Fibroblast of mammary gland (primary cell): ENCODE data around the gene POLR3K.

ENCODE experiments used
- DNase-seq: peaks from one replicate; pipeline ENCODE4 v3.0.0-alpha.2; 2010; ENCODE audit warnings: low read depth
- H3K4me3 ChIP-seq: 2 replicates; pipeline ENCODE4 v1.5.1; 2011; ENCODE audit warnings: low read depth, mild to moderate bottlenecking, low read length, moderate library complexity; ENCODE audit not compliant: control insufficient read depth
- TF ChIP-seq, protein P1 (sequence below): conservative IDR thresholded peaks from 2 replicates; pipeline ENCODE4 v1.5.1; 2011; ENCODE audit warnings: low read depth, low read length, inconsistent platforms; ENCODE audit not compliant: control insufficient read depth, insufficient read depth

Gene POLR3K

GRCh38 chr16:78444-79150 lies 25.2 kb upstream of the POLR3K start:
- TF ChIP-seq, protein P1, sequence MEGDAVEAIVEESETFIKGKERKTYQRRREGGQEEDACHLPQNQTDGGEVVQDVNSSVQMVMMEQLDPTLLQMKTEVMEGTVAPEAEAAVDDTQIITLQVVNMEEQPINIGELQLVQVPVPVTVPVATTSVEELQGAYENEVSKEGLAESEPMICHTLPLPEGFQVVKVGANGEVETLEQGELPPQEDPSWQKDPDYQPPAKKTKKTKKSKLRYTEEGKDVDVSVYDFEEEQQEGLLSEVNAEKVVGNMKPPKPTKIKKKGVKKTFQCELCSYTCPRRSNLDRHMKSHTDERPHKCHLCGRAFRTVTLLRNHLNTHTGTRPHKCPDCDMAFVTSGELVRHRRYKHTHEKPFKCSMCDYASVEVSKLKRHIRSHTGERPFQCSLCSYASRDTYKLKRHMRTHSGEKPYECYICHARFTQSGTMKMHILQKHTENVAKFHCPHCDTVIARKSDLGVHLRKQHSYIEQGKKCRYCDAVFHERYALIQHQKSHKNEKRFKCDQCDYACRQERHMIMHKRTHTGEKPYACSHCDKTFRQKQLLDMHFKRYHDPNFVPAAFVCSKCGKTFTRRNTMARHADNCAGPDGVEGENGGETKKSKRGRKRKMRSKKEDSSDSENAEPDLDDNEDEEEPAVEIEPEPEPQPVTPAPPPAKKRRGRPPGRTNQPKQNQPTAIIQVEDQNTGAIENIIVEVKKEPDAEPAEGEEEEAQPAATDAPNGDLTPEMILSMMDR, result no peak
- H3K4me3 ChIP-seq, result peak overlapping the region; percentile 73
- peak; percentile 73 for DNase-seq

GRCh38 chr16:77807-78443 lies 24.5 kb upstream of the POLR3K start, which contains the start of gene MPG:
MPG (plus strand) TSS chr16:78225; CDS start chr16:78310, 85 bp downstream.
- TF ChIP-seq, protein P1, result no peak
- peak; percentile 70 for DNase-seq
- peak within 1 kb of the TSS; percentile 73 for H3K4me3 ChIP-seq

DNA sequence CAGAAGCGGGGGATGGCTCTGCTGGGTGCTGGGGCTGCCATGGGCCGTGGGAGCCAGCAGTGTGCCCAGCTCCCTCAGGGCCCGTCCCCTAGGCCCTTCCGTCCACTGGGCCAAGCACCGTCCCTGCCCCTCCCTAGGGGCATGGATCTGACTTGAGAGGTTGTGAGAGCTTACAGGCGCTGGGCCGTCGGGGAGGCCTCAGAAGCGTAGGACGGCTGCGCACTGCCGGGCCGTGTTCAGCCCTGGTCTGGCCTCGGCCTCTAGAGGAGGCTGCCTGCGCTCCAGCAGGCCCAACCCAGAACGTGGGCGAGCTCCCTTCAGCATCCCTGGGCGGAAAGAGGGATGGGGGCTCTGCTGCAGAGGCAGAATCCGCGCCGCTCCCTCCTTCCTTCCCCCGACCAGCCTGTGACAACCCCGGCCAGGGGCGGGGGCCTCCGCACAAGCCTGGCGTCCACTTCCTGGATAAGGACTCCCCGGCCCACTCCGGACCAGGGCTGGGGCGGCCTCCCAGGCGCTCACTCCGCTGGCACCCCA lies 23.9 kb upstream of the POLR3K start:
- TF ChIP-seq, protein P1, result no peak
- H3K4me3 ChIP-seq, result peak overlapping the region; percentile 35
- peak; percentile 79 for DNase-seq

GRCh38 chr16:76535-77272 lies 23.3 kb upstream of the POLR3K start:
- DNase-seq, result peak; percentile 92
- TF ChIP-seq, protein P1, result no peak
- peak overlapping the region; percentile 35 for H3K4me3 ChIP-seq

GRCh38 chr16:75580-76501 lies 22.4 kb upstream of the POLR3K start:
- peak; percentile 91 for DNase-seq
- TF ChIP-seq, protein P1, result peak; percentile 45
- peak overlapping the region; percentile 13 for H3K4me3 ChIP-seq

DNA sequence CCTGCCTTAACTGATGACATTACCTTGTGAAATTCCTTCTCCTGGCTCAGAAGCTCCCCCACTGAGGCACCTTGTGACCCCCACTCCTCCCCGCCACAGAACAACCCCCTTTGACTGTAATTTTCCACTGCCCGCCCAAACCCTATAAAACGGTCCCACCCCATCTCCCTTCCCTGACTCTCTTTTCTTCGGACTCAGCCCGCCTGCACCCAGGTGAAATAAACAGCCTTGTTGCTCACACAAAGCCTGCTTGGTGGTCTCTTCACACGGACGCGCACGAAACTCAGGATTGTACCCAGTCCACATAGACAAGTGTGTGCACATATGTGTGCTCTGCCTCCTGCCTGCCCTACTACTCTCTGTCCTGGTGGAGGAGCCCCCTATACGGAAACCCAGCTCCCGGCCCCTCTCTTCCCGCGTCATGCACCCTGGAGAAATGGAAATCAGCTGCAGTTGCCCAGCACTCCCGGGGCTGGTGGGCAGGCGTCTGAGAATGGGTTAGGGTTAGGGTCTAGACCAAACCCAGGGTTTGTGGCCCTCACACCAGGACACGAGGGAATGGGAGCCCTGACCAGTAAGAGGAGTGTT lies 21.4 kb upstream of the POLR3K start:
- no peak for DNase-seq
- no peak overlapping the region for H3K4me3 ChIP-seq
- TF ChIP-seq, protein P1, result no peak
